Skeletal muscle satellite cell (primary cell): Measurements from ENCODE around the gene SETD2. TPM values are rescaled to one million over a fixed set of nuclear protein-coding genes. Genes with fewer than 3 reads are reported as not detected.
"Not testable (repeated sequence)": the region's sequence is repeated elsewhere in the genome, so short reads cannot be mapped to it uniquely, and the experiment has no call there.

Experiments used
- H3K27me3 ChIP-seq: 2 replicates; pipeline ENCODE4 v1.7.0; 2013; ENCODE audit warnings: low read length; ENCODE audit not compliant: control insufficient read depth, insufficient read depth
- H3K36me3 ChIP-seq: 2 replicates; pipeline ENCODE4 v1.7.0; 2013; ENCODE audit warnings: mild to moderate bottlenecking, control low read depth, low read length; ENCODE audit not compliant: insufficient read depth
- H3K4me1 ChIP-seq: 2 replicates; pipeline ENCODE4 v1.7.0; 2013; ENCODE audit warnings: low read length; ENCODE audit not compliant: control insufficient read depth, insufficient read depth
- H3K4me2 ChIP-seq: 2 replicates; pipeline ENCODE4 v1.7.0; 2013; ENCODE audit warnings: mild to moderate bottlenecking, low read length
- H3K4me3 ChIP-seq: 2 replicates; pipeline ENCODE4 v1.7.0; 2013; ENCODE audit warnings: low read length
- H3K9ac ChIP-seq: 2 replicates; pipeline ENCODE4 v1.7.0; 2013; ENCODE audit warnings: mild to moderate bottlenecking, low read depth, low read length, moderate library complexity
- H3K9me3 ChIP-seq: replicated peaks from 2 replicates; pipeline ENCODE4 v1.7.0; 2013; ENCODE audit warnings: mild to moderate bottlenecking, control low read depth, low read length
- total RNA-seq: library from RNA; depleted of rRNA; stranded (reverse); fragments of >200 nt; gene quantifications from 2 replicates; pipeline ENCODE4 v1.2.3, GENCODE V29; 2012; rRNA removed

The SETD2 gene, protein sequence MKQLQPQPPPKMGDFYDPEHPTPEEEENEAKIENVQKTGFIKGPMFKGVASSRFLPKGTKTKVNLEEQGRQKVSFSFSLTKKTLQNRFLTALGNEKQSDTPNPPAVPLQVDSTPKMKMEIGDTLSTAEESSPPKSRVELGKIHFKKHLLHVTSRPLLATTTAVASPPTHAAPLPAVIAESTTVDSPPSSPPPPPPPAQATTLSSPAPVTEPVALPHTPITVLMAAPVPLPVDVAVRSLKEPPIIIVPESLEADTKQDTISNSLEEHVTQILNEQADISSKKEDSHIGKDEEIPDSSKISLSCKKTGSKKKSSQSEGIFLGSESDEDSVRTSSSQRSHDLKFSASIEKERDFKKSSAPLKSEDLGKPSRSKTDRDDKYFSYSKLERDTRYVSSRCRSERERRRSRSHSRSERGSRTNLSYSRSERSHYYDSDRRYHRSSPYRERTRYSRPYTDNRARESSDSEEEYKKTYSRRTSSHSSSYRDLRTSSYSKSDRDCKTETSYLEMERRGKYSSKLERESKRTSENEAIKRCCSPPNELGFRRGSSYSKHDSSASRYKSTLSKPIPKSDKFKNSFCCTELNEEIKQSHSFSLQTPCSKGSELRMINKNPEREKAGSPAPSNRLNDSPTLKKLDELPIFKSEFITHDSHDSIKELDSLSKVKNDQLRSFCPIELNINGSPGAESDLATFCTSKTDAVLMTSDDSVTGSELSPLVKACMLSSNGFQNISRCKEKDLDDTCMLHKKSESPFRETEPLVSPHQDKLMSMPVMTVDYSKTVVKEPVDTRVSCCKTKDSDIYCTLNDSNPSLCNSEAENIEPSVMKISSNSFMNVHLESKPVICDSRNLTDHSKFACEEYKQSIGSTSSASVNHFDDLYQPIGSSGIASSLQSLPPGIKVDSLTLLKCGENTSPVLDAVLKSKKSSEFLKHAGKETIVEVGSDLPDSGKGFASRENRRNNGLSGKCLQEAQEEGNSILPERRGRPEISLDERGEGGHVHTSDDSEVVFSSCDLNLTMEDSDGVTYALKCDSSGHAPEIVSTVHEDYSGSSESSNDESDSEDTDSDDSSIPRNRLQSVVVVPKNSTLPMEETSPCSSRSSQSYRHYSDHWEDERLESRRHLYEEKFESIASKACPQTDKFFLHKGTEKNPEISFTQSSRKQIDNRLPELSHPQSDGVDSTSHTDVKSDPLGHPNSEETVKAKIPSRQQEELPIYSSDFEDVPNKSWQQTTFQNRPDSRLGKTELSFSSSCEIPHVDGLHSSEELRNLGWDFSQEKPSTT (N-terminal part only)
- 19.9 and 23.8 TPM in 2 replicates for total RNA-seq

DNA sequence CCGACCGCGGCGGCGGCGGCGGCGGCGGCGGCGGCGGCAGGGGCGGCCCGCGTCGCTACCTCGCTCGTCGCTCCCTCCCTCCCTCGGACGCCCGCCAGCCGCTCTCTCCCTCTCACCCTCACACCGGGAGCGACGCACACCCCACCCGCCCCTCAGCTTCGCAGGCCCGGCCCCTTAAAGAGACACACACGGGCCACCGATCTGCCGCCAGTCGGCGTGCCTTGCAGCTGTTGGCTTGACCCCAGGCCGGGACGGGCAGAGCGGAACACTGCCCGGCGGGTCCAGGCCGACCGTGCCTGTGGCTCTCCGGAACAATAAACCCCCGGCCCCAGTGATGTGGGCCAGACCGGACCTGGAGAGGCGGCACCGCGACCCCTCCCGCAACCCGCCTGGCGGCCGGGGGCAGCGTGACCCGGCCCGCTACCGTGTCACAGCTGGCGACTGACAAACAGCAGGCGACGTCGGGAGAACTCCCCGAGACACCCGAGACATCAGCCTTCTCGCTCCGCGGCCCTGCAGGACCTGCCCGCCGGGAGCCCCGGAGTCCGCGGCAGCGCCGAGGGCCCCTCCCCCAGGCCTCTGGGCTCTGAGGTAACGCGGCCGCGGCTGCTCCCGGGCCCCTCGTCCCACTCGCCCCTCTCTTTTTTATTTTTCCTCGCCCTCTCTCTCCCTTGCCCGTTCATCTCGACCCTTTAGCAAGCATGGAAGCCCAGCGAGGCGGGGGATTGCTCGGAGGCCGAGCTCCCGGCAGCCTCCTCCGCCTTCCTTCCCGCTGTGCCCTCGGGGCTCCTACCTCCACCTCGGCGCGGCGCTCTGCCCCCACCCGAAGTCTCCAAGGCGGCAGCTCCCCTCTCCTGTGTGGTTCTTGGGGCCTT, at the start of gene SETD2:
Gene SETD2 (minus strand): TSS at position 107 of the 875 bp plus-strand sequence. CDS start 189 bp downstream, outside the sequence.
- Histone ChIP-seq H3K4me3 (peak within 1 kb of the TSS; percentile 100), H3K36me3 (no peaks in the 10 kb centered on the region), H3K4me2 (peak within 1 kb of the TSS; percentile 87), H3K9me3 (no peaks in the 10 kb centered on the region), H3K4me1 (peaks cover 19% of the 10 kb centered on the region), H3K9ac (peak within 1 kb of the TSS; percentile 92), H3K27me3 (no peaks in the 10 kb centered on the region)

DNA sequence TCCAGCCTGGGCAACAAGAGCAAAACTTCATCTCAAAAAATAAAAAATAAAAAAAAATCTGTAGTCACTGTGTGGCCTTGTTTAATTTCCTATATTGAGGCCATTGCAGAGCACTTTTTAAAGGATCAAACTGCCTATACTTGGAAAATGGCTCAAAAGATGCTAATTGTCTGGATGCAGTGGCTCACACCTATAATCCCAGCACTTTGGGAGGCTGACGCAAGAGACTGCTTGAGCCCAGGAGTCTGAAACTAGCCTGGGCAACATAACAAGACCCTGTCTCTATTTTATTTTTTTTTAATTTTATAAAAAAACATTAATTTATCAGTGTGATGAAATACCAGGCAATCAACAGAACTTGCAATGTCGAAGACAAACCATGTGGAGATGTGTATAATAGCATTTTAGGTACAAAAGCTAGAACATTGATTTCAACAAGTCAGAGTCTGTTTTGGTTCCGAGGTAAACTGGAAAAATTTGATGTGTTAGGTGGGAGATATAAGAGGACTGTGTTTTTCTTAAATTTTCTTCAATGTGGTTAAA, 47.0 kb upstream of the SETD2 start:
- Histone ChIP-seq H3K36me3 (no peaks in the 10 kb centered on the region), H3K4me1 (no peaks in the 10 kb centered on the region), H3K4me2 (no peak overlapping the region), H3K4me3 (no peak overlapping the region), H3K27me3 (no peaks in the 10 kb centered on the region), H3K9ac (no peak overlapping the region), H3K9me3 (no peaks in the 10 kb centered on the region)

DNA sequence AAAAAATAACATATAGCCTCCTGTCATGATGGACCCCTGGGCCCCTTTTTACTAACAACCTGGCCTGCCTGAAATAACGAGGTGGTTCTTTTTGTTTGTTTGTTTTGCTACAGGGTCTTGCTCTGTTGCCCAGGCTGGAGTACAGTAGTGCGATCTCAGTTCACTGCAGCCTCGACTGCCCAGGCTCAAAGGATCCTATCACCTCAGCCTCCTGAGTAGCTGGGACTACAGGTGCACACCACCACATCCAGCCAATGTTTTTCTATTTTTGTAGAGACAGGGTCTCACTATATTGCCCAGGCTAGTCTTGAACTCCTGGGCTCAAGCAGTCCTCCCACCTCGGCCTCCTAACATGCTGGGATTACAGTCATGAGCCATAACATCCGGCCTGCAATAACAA, 42.1 kb upstream of the SETD2 start:
- not testable (repeated sequence) for H3K27me3 ChIP-seq, H3K4me2 ChIP-seq, H3K36me3 ChIP-seq, H3K4me1 ChIP-seq, H3K9me3 ChIP-seq, H3K4me3 ChIP-seq, H3K9ac ChIP-seq

DNA sequence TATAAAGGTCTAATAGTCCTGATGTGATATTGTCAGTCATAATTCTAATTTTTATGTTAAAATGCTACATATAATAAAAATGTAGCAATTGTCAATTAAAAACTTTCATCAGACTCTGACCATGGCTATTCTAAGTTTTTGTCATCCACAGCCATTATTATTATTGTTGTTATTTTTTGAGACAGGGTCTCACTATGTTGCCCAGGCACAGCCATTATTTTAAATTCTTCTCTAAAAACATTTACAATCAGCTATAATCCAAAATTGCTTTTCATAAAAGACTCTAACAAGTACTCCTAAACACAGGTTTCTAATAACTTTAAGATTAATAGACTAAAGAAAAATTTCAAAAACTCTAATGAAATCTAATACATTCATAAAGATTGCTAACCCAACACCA, 41.0 kb upstream of the SETD2 start:
- Histone ChIP-seq H3K9ac (no peak overlapping the region), H3K36me3 (no peaks in the 10 kb centered on the region), H3K4me2 (no peak overlapping the region), H3K4me1 (no peaks in the 10 kb centered on the region), H3K27me3 (no peaks in the 10 kb centered on the region), H3K4me3 (no peak overlapping the region), H3K9me3 (no peaks in the 10 kb centered on the region)

DNA sequence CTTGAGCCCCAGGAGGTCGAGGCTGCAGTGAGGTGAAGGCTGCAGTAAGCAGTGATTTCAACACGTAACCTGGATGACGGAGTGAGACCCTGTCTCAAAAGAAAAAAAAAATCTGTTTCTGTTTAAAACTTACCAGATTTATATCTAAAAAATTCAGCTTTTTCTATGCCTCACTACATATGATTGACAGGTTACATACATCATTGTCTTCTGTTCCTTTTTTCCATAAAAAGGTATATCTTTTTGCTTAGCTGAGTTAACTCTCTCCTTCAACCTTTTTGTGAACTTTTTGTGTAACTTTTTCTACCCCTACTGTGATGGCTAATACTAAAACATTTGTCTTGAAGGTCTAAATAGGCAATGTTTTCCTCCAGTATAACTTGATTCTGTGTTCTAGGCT, 38.6 kb upstream of the SETD2 start:
- H3K9me3 ChIP-seq: no peaks in the 10 kb centered on the region
- no peaks in the 10 kb centered on the region for H3K27me3 ChIP-seq
- H3K9ac ChIP-seq: no peak overlapping the region
- no peaks in the 10 kb centered on the region for H3K36me3 ChIP-seq
- H3K4me3 ChIP-seq: no peak overlapping the region
- no peaks in the 10 kb centered on the region for H3K4me1 ChIP-seq
- no peak overlapping the region for H3K4me2 ChIP-seq

DNA sequence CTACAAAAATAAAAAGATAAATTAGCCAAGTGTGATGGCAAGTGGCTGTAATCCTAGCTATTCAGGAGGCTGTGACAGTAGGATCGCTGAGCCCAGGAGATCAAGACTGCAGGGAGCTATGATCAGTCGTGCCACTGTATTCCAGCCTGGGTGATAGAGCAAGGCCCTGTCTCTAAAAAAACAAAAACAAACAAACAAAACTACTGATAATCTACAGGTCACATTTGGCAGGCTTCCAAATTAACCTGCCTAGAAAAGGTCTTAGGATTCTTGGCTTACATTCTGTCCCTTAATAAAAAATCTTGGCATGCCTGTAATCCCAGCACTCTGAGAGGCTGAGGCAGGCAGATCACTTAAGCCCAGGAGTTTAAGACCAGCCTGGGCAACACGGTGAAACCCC, 33.4 kb upstream of the SETD2 start:
- no peaks in the 10 kb centered on the region for H3K27me3 ChIP-seq
- no peak overlapping the region for H3K9ac ChIP-seq
- no peaks in the 10 kb centered on the region for H3K4me1 ChIP-seq
- no peak overlapping the region for H3K4me3 ChIP-seq
- no peaks in the 10 kb centered on the region for H3K36me3 ChIP-seq
- H3K4me2 ChIP-seq: no peak overlapping the region
- no peaks in the 10 kb centered on the region for H3K9me3 ChIP-seq

DNA sequence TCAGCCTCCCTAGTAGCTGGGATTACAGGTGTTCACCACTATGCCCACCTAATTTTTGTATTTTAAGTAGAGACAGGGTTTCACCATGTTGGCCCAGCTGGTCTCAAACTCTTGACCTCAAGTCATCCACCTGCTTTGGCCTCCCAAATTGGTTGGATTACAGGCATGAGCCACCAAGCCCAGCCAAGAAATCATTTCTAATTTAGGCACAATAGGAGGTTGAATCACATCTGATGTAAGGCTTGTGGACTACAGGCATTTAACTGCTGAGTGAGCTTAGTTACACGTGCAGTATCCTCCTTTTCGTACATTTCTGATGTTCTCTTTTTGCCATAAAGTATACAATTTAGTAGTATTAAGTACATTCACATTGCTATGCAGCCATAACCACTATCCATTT, 31.1 kb upstream of the SETD2 start:
- Histone ChIP-seq H3K27me3 (no peaks in the 10 kb centered on the region), H3K4me3 (no peak overlapping the region), H3K4me1 (no peaks in the 10 kb centered on the region), H3K4me2 (no peak overlapping the region), H3K9me3 (no peaks in the 10 kb centered on the region), H3K9ac (no peak overlapping the region), H3K36me3 (no peaks in the 10 kb centered on the region)

DNA sequence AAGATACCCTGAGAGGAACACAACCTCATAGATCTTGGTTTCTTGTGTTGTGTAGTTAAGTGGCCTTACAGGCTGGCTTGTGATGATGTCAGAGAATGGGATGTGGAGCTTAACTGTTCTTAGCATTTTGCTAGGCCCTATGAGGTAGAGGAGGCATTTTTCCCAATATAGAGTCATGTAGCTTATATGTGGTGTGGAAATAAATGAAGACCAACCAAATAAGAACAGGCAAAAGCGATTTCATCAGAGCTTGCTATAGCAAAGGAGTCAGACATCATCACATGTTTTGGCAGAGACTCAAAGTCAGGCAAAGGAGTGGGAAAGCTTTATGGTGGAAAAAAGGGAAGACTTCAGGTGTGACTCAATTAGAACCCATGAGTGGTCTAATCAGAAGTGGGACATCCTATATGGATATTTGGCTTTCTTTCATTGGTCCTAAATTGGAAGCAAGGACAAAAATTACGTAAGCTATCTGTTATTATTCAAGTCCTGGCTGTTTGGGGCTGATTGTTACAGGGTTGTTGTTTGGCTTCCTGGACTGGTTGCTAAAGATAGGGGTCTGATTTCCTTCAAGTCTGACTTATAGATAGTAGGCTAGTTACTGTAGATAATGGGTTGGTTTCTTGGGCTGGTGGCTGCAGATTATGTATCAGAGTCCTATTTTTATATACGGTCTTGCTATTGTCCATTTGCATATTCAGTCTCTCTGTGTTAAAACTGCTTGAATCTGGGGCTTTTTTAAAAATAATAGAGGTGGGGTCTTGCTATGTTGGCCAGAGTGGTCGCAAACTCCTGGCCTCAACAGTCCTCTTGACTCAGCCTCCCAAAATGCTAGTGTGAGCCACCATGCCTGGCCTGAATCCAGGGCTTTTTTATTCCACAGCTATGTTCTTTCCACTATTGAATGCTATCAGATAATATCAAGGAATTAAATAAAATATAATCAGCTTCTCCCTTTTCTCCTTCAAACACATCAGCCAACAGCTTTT, 30.3 kb upstream of the SETD2 start:
- Histone ChIP-seq H3K9me3 (no peaks in the 10 kb centered on the region), H3K27me3 (no peaks in the 10 kb centered on the region), H3K9ac (no peak overlapping the region), H3K4me2 (no peak overlapping the region), H3K4me1 (no peaks in the 10 kb centered on the region), H3K4me3 (no peak overlapping the region), H3K36me3 (no peaks in the 10 kb centered on the region)

DNA sequence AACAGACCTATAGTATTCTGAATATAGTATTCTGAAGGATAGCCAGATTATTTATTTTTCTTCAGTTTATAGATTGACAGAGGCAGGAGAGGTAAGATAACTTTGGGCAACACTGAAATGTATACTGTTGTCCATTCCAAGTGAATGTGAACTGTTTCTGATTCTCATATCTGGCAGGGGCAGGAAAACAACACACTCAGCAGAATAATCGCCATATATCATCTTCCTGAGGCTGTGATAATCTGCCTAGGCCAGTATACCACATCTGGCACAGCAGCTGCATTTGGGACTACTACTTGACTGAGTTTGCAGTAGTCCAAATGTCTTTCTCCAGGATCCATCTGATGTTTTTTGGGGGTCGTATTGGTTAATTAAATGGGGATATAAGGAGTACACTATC, 22.4 kb upstream of the SETD2 start:
- Histone ChIP-seq H3K9ac (no peak overlapping the region), H3K4me1 (no peaks in the 10 kb centered on the region)

DNA sequence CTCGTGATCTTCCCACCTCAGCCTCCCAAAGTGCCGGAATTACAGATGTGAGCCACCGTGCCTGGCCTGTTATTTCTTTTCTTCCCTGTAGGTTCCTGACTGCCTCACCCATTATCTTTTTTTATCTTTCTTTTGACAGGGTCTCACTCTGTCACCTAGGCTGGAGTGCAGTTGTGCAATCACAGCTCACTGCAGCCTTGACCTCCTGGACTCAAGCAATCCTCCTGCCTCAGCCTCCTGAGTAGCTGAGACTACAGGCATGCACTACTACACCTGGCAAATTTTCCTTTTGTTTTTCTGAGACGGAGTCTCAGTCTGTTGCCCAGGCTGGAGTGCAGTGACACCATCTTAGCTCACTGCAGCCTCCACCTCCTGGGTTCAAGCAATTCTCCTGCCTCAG, 17.8 kb upstream of the SETD2 start:
- H3K27me3 ChIP-seq, H3K9ac ChIP-seq, H3K4me2 ChIP-seq, H3K4me3 ChIP-seq, H3K9me3 ChIP-seq, H3K4me1 ChIP-seq, H3K36me3 ChIP-seq: not testable (repeated sequence)

More for the DNA sequence above, 22.4 kb upstream of the SETD2 start:
- Histone ChIP-seq H3K36me3 (no peaks in the 10 kb centered on the region), H3K27me3 (no peaks in the 10 kb centered on the region), H3K4me3 (no peak overlapping the region), H3K9me3 (no peaks in the 10 kb centered on the region), H3K4me2 (no peak overlapping the region)
